HepG2 (cell line): ENCODE data around the gene HAUS2. TPM values are rescaled to one million over a fixed set of nuclear protein-coding genes. Genes with fewer than 3 reads are reported as not detected.
A peak's percentile ranks its signal among the peaks of the same experiment; 100 is the strongest.

Experiments used
- ARHGAP35 ChIP-seq: sonication (generic); formaldehyde crosslinking; IDR thresholded peaks from 2 replicates; pipeline ENCODE4 v1.9.0; 2022; ENCODE audit warnings: mild to moderate bottlenecking, inconsistent platforms, moderate library complexity, missing genetic modification reagents, borderline replicate concordance
- HOXA7 ChIP-seq: sonication (generic); formaldehyde crosslinking; IDR thresholded peaks from 2 replicates; pipeline ENCODE4 v1.8.1; 2022; ENCODE audit warnings: mild to moderate bottlenecking, missing genetic modification reagents, moderate library complexity
- JUND ChIP-seq: sonication (generic); formaldehyde crosslinking; IDR thresholded peaks from 2 replicates; pipeline ENCODE4 v1.8.0; 2022; ENCODE audit warnings: mild to moderate bottlenecking, missing genetic modification reagents
- KAT7 ChIP-seq: IDR thresholded peaks from 2 replicates; pipeline ENCODE4 v1.6.1; 2018; ENCODE audit warnings: borderline replicate concordance, missing compliant biosample characterization
- THAP11 ChIP-seq: IDR thresholded peaks from 2 replicates; pipeline ENCODE4 v1.6.1; 2016; ENCODE audit warnings: missing biosample characterization, missing genetic modification reagents
- THYN1 ChIP-seq: sonication (generic); formaldehyde crosslinking; IDR thresholded peaks from 2 replicates; pipeline ENCODE4 v1.8.1; 2023; ENCODE audit warnings: low read depth, mild to moderate bottlenecking, moderate library complexity, missing genetic modification reagents, borderline replicate concordance
- ZNF468 ChIP-seq: sonication (generic); formaldehyde crosslinking; IDR thresholded peaks from 2 replicates; pipeline ENCODE4 v1.8.0; 2022; ENCODE audit warnings: mild to moderate bottlenecking, moderate library complexity, missing genetic modification reagents
- ZNF484 ChIP-seq: sonication (generic); formaldehyde crosslinking; IDR thresholded peaks from 2 replicates; pipeline ENCODE4 v1.5.1; 2020; ENCODE audit warnings: mild to moderate bottlenecking, low read depth, missing genetic modification reagents, borderline replicate concordance
- ZNF766 ChIP-seq: sonication (generic); formaldehyde crosslinking; IDR thresholded peaks from 2 replicates; pipeline ENCODE4 v1.5.0; 2020; ENCODE audit warnings: missing genetic modification reagents, borderline replicate concordance
- ZSCAN31 ChIP-seq: sonication (generic); formaldehyde crosslinking; IDR thresholded peaks from 2 replicates; pipeline ENCODE4 v1.5.0; 2020; ENCODE audit warnings: low read depth, mild to moderate bottlenecking, missing genetic modification reagents
- polyA plus RNA-seq, 8 experiments: library from polyadenylated mRNA; depleted of rRNA in 3 of 8; stranded (reverse) in 7 of 8; unstranded in 1 of 8; fragments of >200 nt; fragmentation: Illumina TruSeq in 4 of 8; extraction: Trizol in 4 of 8; gene quantifications; 2 replicates each; pipeline versions ENCODE4 v1.2.1 to v1.2.3, GENCODE V29; 2011 to 2016; ENCODE audit warnings: low read depth in 4 of 8, missing spikeins in 1 of 8, mixed read lengths in 1 of 8; ENCODE audit not compliant: insufficient read depth in 1 of 8
- total RNA-seq, 5 experiments: library from RNA; depleted of rRNA; stranded (reverse); fragments of >200 nt; fragmentation: Illumina TruSeq; extraction: Trizol; gene quantifications; 2 replicates each; pipeline ENCODE4 v1.2.3, GENCODE V29; 2016; ENCODE audit warnings: low read depth in 1 of 5
- TF ChIP-seq, protein P1 (sequence below): IDR thresholded peaks from 2 replicates; pipeline ENCODE4 v1.6.1; 2018; ENCODE audit warnings: missing genetic modification reagents, mild to moderate bottlenecking, missing compliant biosample characterization
- TF ChIP-seq, protein P2 (sequence below): sonication (generic); formaldehyde crosslinking; IDR thresholded peaks from 2 replicates; pipeline ENCODE4 v1.5.1; 2020; ENCODE audit warnings: mild to moderate bottlenecking, missing genetic modification reagents
- TF ChIP-seq, protein P3 (sequence below): sonication (generic); formaldehyde crosslinking; conservative IDR thresholded peaks from 2 replicates; pipeline ENCODE4 v1.4.0; 2020; ENCODE audit warnings: missing genetic modification reagents
- TF ChIP-seq, protein P4 (sequence below): sonication (generic); formaldehyde crosslinking; IDR thresholded peaks from 2 replicates; pipeline ENCODE4 v1.4.0; 2020; ENCODE audit warnings: missing genetic modification reagents, borderline replicate concordance
- TF ChIP-seq, protein P5 (sequence below): sonication (generic); formaldehyde crosslinking; IDR thresholded peaks from 2 replicates; pipeline ENCODE4 v1.9.0; 2021; ENCODE audit warnings: missing genetic modification reagents, borderline replicate concordance

The HAUS2 gene
- total and polyA plus RNA-seq, 2 of the 13 experiments (the other 11 are each of a cell fraction or from before 2014, with no cell fraction given), result 11.6 to 32.9 TPM

DNA sequence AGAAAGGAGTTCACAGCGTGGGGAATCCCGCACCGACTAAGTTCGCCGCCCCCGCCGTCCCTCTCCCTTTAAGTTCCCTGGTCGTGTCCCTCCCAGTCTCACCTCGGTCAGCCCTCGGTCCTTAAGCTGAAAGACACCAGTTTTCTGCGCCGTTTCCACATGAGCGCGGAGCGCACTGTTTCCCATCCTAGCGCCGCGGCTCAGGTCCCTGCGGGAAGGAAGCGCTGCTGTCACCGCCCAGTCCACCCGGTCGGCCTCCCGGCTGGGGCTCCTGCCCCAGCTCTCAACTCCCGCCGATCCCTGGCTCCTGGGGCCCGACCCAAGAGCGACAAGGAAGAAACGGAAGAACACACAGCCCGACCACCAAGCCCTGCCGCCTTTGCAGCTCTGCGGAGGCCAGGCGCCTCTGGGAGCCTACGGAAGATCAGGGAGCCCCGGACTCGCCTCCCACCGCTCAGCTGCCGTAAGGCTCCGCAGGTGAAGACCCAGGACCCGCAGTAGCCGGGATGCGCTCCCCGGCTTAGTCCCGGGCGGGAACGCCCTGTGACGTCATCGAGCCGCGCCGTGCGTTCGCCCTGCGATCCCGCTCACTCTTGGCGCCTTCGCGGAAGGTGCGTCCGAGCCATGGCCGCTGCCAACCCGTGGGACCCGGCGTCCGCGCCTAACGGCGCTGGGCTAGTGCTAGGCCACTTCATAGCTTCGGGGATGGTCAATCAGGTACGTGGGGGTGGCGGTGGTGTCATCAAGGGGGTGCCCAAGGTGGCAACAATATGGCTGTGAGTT is at the start of gene HAUS2, which contains the start of gene LRRC57 (continued):
- TF ChIP-seq THAP11, result peak; percentile 88
- TF ChIP-seq, protein P1, sequence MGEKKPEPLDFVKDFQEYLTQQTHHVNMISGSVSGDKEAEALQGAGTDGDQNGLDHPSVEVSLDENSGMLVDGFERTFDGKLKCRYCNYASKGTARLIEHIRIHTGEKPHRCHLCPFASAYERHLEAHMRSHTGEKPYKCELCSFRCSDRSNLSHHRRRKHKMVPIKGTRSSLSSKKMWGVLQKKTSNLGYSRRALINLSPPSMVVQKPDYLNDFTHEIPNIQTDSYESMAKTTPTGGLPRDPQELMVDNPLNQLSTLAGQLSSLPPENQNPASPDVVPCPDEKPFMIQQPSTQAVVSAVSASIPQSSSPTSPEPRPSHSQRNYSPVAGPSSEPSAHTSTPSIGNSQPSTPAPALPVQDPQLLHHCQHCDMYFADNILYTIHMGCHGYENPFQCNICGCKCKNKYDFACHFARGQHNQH, result peak; percentile 74; the same call in 1 of the 2 replicates
- TF ChIP-seq, protein P2, sequence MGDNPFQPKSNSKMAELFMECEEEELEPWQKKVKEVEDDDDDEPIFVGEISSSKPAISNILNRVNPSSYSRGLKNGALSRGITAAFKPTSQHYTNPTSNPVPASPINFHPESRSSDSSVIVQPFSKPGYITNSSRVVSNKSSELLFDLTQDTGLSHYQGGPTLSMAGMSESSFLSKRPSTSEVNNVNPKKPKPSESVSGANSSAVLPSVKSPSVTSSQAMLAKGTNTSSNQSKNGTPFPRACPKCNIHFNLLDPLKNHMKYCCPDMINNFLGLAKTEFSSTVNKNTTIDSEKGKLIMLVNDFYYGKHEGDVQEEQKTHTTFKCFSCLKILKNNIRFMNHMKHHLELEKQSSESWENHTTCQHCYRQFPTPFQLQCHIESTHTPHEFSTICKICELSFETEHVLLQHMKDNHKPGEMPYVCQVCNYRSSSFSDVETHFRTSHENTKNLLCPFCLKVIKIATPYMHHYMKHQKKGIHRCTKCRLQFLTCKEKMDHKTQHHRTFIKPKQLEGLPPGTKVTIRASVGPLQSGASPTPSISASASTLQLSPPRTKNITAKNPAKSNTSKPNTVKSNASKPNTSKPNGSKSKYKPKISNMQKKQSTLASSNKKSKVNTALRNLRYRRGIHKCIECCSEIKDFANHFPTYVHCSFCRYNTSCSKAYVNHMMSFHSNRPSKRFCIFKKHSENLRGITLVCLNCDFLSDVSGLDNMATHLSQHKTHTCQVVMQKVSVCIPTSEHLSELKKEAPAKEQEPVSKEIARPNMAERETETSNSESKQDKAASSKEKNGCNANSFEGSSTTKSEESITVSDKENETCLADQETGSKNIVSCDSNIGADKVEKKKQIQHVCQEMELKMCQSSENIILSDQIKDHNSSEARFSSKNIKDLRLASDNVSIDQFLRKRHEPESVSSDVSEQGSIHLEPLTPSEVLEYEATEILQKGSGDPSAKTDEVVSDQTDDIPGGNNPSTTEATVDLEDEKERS (CRISPR knock-in tag), result 0 out of 2 replicates have a peak, but pooled peaks have one; percentile 66
- TF ChIP-seq ARHGAP35 (CRISPR knock-in tag), result no peak
- no peak for TF ChIP-seq ZNF484 (CRISPR knock-in tag)
- TF ChIP-seq ZNF766 (CRISPR knock-in tag), result 0 out of 2 replicates have a peak, but pooled peaks have one; percentile 82
- TF ChIP-seq ZSCAN31 (CRISPR knock-in tag), result peak; percentile 94
- no peak for TF ChIP-seq THYN1 (CRISPR knock-in tag)
- TF ChIP-seq, protein P3, sequence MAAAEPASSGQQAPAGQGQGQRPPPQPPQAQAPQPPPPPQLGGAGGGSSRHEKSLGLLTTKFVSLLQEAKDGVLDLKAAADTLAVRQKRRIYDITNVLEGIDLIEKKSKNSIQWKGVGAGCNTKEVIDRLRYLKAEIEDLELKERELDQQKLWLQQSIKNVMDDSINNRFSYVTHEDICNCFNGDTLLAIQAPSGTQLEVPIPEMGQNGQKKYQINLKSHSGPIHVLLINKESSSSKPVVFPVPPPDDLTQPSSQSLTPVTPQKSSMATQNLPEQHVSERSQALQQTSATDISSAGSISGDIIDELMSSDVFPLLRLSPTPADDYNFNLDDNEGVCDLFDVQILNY, result peak; percentile 90
- peak; percentile 75 for TF ChIP-seq JUND
- 0 out of 2 replicates have a peak, but pooled peaks have one; percentile 68 for TF ChIP-seq ZNF468 (CRISPR knock-in tag)
- TF ChIP-seq, protein P4, sequence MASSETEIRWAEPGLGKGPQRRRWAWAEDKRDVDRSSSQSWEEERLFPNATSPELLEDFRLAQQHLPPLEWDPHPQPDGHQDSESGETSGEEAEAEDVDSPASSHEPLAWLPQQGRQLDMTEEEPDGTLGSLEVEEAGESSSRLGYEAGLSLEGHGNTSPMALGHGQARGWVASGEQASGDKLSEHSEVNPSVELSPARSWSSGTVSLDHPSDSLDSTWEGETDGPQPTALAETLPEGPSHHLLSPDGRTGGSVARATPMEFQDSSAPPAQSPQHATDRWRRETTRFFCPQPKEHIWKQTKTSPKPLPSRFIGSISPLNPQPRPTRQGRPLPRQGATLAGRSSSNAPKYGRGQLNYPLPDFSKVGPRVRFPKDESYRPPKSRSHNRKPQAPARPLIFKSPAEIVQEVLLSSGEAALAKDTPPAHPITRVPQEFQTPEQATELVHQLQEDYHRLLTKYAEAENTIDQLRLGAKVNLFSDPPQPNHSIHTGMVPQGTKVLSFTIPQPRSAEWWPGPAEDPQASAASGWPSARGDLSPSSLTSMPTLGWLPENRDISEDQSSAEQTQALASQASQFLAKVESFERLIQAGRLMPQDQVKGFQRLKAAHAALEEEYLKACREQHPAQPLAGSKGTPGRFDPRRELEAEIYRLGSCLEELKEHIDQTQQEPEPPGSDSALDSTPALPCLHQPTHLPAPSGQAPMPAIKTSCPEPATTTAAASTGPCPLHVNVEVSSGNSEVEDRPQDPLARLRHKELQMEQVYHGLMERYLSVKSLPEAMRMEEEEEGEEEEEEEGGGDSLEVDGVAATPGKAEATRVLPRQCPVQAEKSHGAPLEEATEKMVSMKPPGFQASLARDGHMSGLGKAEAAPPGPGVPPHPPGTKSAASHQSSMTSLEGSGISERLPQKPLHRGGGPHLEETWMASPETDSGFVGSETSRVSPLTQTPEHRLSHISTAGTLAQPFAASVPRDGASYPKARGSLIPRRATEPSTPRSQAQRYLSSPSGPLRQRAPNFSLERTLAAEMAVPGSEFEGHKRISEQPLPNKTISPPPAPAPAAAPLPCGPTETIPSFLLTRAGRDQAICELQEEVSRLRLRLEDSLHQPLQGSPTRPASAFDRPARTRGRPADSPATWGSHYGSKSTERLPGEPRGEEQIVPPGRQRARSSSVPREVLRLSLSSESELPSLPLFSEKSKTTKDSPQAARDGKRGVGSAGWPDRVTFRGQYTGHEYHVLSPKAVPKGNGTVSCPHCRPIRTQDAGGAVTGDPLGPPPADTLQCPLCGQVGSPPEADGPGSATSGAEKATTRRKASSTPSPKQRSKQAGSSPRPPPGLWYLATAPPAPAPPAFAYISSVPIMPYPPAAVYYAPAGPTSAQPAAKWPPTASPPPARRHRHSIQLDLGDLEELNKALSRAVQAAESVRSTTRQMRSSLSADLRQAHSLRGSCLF (CRISPR knock-in tag), result no peak; the same call in 1 of the 2 replicates
- TF ChIP-seq HOXA7 (CRISPR knock-in tag), result no peak
- TF ChIP-seq, protein P5, sequence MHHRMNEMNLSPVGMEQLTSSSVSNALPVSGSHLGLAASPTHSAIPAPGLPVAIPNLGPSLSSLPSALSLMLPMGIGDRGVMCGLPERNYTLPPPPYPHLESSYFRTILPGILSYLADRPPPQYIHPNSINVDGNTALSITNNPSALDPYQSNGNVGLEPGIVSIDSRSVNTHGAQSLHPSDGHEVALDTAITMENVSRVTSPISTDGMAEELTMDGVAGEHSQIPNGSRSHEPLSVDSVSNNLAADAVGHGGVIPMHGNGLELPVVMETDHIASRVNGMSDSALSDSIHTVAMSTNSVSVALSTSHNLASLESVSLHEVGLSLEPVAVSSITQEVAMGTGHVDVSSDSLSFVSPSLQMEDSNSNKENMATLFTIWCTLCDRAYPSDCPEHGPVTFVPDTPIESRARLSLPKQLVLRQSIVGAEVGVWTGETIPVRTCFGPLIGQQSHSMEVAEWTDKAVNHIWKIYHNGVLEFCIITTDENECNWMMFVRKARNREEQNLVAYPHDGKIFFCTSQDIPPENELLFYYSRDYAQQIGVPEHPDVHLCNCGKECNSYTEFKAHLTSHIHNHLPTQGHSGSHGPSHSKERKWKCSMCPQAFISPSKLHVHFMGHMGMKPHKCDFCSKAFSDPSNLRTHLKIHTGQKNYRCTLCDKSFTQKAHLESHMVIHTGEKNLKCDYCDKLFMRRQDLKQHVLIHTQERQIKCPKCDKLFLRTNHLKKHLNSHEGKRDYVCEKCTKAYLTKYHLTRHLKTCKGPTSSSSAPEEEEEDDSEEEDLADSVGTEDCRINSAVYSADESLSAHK, result no peak
- TF ChIP-seq KAT7 (CRISPR knock-in tag), result peak; percentile 97
